GM11168 (cell line): ENCODE measurements around the gene PLCB1.
"Not testable (repeated sequence)": the region's sequence is repeated elsewhere in the genome, so short reads cannot be mapped to it uniquely, and the experiment has no call there.

ENCODE experiments used
- in situ Hi-C: fragments of 300-500 bp; cut with MboI; formaldehyde crosslinking; loops from one replicate; pipeline ENCODE4 v1.12.0; 2022; ENCODE audit warnings: low sequenced_read_pairs; ENCODE audit not compliant: unreplicated experiment

The PLCB1 gene

GRCh38 chr20:8457978-8458377 is 325.9 kb downstream of the PLCB1 start:
- in situ Hi-C loops, result no loop called here

- in situ Hi-C loops, result no loop called here
Measured at GRCh38 chr20:8461186-8461585, 329.1 kb downstream of the PLCB1 start.

DNA sequence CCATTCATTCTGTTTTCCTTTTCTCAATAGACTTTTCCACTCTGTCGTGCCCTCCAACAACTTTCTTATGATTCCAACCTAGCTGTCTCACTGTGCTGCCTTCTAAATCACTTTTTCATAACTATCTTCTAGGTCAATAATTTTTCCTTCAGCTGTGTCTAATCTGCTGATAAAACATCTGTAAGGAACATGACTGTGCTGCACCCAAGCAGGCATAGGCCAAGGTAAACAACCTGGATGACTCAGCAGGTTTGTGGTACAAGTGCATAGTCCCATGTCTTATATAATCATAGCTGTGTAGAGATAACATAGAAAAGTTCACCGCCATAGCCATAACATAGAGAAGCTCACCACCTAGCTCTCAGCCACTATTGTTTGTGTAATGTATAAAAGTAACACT is 332.3 kb downstream of the PLCB1 start:
- in situ Hi-C loops, result no loop called here

DNA sequence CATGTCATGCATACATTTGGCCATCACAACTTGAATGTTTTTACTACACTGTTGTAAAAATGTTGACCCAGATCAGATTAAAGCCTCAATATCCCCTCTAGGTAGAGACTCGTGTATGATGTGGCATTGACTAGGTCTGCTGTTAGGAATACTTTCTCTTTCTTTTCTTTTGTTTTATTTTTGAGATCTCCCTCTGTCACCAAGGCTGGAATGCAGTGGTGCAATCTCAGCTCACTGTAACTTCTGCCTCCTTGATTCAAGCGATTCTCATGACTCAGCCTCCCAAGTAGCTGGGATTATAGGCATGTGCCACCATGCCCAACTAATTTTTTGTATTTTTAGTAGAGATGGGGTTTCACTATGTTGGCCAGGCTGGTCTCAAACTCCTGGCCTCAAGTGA is 334.7 kb downstream of the PLCB1 start:
- in situ Hi-C loops, result not testable (repeated sequence)

- in situ Hi-C loops, result no loop called here
Measured at GRCh38 chr20:8470156-8470555, 338.1 kb downstream of the PLCB1 start.

- in situ Hi-C loops, result no loop called here
Measured at GRCh38 chr20:8471465-8471864, 339.4 kb downstream of the PLCB1 start.

DNA sequence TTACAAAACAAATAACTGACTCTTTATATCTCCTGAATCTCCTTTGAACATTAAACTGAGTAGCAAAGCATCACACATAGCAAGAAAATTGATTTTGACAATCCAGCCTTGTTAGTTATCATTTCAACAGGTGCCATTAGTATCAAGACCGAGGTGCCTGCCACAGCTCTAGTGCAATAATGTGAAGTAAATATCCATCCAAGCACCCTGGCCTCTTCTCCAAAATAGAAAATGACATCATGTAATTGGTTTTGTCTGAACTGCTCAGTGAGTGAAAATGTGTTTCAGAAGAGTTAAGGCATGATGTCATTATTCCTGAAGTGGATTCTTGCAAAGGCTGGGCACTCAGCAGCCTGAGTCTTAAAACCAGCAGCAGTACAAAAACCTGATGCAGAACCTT is 341.4 kb downstream of the PLCB1 start:
- in situ Hi-C loops, result no loop called here

DNA sequence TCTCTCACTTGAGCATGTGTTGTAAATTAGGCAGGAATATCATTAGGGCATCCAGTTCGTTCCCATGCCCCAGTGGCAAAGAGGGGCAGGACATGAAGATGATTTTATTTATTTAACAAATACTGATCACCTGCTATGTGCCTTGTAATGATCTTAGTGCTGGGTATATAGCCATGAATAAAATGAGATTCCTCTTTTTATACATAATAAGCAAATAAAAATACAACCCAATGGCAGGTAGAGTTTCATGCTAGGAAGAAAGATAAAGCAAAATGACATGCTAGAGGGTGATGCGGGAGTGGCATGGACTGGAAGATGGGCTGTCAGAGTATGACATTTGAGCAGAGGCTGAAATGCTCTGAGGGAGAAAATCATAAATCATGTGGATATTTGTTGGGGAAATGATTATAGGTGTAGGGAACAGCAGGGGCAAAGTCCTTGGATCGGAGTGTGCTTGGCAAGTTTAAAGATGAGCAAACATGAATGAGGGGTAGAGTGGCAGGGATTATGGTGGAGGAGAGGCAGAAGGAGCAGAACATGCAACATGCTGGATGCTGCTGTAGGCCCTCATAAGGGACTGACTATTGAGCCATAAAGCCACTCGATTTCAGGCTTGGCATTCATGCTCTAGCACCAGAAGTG is 342.1 kb downstream of the PLCB1 start:
- in situ Hi-C loops, result no loop called here

- in situ Hi-C loops, result no loop called here
Measured at GRCh38 chr20:8476021-8476420, 344.0 kb downstream of the PLCB1 start.

DNA sequence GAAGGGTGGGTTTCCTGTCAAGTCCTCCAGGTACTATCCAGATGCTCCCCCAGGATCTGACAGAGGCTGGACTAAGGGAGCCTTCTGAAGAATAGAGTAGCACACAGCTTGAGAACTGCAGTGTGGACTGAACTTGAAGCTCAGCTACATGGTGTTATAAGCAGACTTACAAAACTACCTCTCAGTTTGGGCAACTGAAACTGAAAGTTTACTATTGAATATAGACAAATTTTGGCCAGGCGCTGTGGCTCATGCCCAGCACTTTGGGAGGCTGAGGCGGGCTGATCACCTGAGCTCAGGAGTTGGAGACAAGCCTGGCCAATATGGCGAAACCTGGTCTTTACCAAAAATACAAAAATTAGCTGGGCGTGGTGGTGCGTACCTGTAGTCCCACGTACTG is 348.5 kb downstream of the PLCB1 start:
- in situ Hi-C loops, result no loop called here

GRCh38 chr20:8487696-8488095 is 355.6 kb downstream of the PLCB1 start:
- in situ Hi-C loops, result no loop called here

DNA sequence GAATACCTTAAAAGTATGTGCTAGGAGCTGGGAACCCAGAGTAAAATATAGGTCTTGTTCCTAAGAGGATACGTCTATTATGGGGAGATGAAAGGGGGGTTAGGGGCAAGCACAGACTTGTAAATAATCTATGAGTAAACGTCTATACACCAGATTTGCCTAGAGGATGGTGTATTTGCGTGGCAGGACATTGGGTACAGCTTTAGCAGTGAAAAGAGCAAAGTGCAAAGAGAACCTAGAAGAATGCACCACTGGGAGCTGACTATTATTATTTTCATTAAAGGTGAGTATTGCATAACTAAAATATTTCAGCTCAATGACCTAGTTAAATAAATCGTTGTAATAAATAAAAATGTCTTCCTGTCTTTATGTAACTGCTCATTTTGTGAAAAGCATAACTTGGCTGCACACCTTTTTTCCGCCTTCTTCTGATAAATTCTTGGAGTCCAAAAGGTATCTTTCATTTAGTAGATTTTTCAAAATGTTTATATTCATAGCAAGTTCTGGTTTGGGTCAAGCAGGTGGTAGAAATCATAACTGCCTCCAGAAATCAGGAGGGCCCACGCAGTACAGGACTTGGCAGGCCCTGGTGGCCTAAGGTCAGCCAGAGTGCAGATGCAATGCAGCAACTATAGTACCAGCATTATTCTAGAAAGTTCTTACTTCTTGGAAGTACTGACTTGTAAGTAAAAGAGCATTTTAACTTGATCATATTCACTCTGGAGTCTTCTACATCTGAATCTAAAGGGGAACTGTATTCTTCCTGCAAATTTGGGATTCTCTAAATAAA is 357.2 kb downstream of the PLCB1 start:
- in situ Hi-C loops, result no loop called here

- in situ Hi-C loops, result no loop called here
Measured at GRCh38 chr20:8490076-8490830, 358.2 kb downstream of the PLCB1 start.

DNA sequence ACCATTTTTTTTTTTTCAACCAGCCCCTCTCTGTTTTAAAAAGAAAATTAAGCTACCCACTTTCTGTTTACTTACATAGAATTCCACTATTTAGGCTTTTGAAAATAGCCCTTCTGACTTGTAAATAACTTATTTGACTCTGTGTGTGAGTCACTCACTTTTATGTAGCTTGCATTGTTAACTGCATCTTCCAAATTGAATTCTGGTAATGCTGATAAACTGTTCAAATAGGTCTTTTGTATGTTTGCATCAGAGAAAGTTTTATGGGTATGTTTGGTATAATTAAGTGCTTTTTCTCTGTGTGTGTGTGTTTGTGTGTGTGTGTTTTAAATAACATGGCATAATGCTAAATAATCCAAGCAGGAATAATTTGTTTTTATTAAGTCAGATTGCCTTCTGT is 360.1 kb downstream of the PLCB1 start:
- in situ Hi-C loops, result no loop called here

DNA sequence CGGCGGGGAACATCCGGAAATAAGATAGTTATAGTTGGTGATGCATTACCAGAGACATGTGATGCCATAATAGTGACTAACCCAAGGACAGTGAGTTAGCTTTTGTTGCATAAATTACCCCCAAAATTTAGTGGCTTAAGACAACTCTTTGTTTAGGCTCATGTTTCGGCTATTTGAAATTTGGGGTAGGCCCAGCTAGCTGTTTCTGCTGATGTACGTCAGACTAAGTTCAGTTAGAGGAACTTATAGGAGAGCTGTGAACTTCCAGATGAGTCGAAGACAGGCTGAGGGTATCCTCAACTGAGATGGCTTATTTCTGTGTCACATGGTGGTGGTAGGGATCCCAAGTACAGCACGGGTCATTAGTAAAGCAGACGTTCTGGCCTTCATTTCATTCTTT is 366.5 kb downstream of the PLCB1 start:
- in situ Hi-C loops, result no loop called here

GRCh38 chr20:8504030-8504429 is 372.0 kb downstream of the PLCB1 start:
- in situ Hi-C loops, result no loop called here

GRCh38 chr20:8505476-8506200 is 373.6 kb downstream of the PLCB1 start:
- in situ Hi-C loops, result no loop called here

GRCh38 chr20:8507231-8507630 is 375.2 kb downstream of the PLCB1 start:
- in situ Hi-C loops, result no loop called here

- in situ Hi-C loops, result no loop called here
Measured at GRCh38 chr20:8509809-8510208, 377.7 kb downstream of the PLCB1 start.

DNA sequence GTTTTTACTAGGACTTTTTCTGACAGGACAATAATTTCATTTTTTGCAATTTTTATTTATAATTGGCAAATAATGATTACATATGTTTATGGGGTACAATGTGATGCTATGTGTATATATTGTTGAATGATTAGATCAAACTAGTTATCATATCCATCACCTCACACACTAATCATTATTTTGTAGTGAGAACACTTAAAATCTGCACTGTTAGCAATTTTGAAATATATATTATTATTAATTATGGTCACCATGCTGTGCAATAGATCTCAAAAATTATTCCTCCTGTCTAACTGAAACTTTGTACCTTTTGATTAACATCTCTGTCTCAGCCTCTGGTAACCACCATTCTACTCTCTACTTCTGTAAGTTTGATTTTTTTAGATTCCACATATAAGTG is 378.7 kb downstream of the PLCB1 start:
- in situ Hi-C loops, result no loop called here

DNA sequence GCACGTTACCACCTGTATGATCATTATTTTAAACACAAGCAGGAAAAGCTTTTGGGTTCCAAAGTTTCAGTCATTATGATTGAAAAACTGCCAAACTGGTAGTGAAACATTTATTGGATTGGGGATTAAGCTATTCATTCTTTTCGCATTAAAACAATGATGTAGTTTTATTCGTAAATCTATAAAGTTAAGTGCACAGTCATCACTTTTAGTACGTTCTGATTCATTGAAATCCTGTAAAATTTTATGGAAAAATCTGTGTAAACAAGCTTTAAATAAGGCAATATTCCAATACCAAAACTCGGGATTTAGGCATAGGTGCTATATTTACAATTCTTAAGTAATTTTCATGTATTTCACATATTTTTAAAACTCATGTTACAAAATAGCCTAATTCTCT is 379.9 kb downstream of the PLCB1 start:
- in situ Hi-C loops, result no loop called here
